Endodermal cell (in vitro differentiated cells): ENCODE measurements around the gene VCP. TPM values are rescaled to one million over a fixed set of nuclear protein-coding genes. Genes with fewer than 3 reads are reported as not detected.
A peak's percentile ranks its signal among the peaks of the same experiment; 100 is the strongest.

ENCODE experiments used
- DNase-seq: peaks from one replicate; pipeline ENCODE4 v3.0.0-alpha.2; 2017
- H3K27ac ChIP-seq: 2 replicates; pipeline ENCODE4 v1.5.1; 2013; ENCODE audit warnings: mild to moderate bottlenecking, low read depth, low read length, moderate library complexity
- H3K27me3 ChIP-seq: 2 replicates; pipeline ENCODE4 v1.6.1; 2013; ENCODE audit warnings: mild to moderate bottlenecking, low read length, moderate library complexity; ENCODE audit not compliant: insufficient read depth, control insufficient read depth, poor library complexity, severe bottlenecking
- H3K36me3 ChIP-seq: 2 replicates; pipeline ENCODE4 v1.7.0; 2013; ENCODE audit warnings: mild to moderate bottlenecking, low read length, moderate library complexity; ENCODE audit not compliant: control insufficient read depth, insufficient read depth
- H3K4me1 ChIP-seq: one replicate; pipeline ENCODE4 v1.7.0; 2013; ENCODE audit warnings: low read length; ENCODE audit not compliant: control insufficient read depth, insufficient read depth
- H3K4me3 ChIP-seq: 2 replicates; pipeline ENCODE4 v1.5.1; 2013; ENCODE audit warnings: mild to moderate bottlenecking, low read length, moderate library complexity
- H3K9ac ChIP-seq: 2 replicates; pipeline ENCODE4 v1.6.1; 2013; ENCODE audit warnings: mild to moderate bottlenecking, low read length, moderate library complexity; ENCODE audit not compliant: poor library complexity, severe bottlenecking; ENCODE audit errors: extremely low read depth
- H3K9me3 ChIP-seq: 2 replicates; pipeline ENCODE4 v1.6.1; 2013; ENCODE audit warnings: mild to moderate bottlenecking, low read length, moderate library complexity; ENCODE audit not compliant: control insufficient read depth
- H3K27ac Mint-ChIP-seq: 2 replicates; pipeline ENCODE4 v1.8.0; 2020; ENCODE audit warnings: mixed read lengths
- H3K27me3 Mint-ChIP-seq: 2 replicates; pipeline ENCODE4 v1.8.0; 2021; ENCODE audit warnings: mild to moderate bottlenecking, mixed read lengths; ENCODE audit not compliant: insufficient read depth
- H3K36me3 Mint-ChIP-seq: 2 replicates; pipeline ENCODE4 v1.8.0; 2020; ENCODE audit warnings: low read depth, mixed read lengths
- H3K4me1 Mint-ChIP-seq: 2 replicates; pipeline ENCODE4 v1.8.0; 2020; ENCODE audit warnings: mixed read lengths
- H3K4me3 Mint-ChIP-seq: 2 replicates; pipeline ENCODE4 v1.8.0; 2020; ENCODE audit warnings: mild to moderate bottlenecking, moderate library complexity, mixed read lengths
- H3K9me3 Mint-ChIP-seq: 2 replicates; pipeline ENCODE4 v1.8.0; 2020; ENCODE audit warnings: mild to moderate bottlenecking, mixed read lengths
- CTCF ChIP-seq: fragments of 200-600 bp; sonication (generic); conservative IDR thresholded peaks from 2 replicates; pipeline ENCODE4 v1.5.0; 2021; ENCODE audit warnings: antibody characterized with exemption, mild to moderate bottlenecking
- WGBS, 2 experiments: methylation state at CpG; one replicate each; pipeline versions ENCODE4 v1.1.5 to v1.1.7; 2013; ENCODE audit warnings: missing lambda C conversion rate in 2 of 2, mixed read lengths in 1 of 2; ENCODE audit not compliant: insufficient coverage in 1 of 2, insufficient read length in 1 of 2; 5-methylcytosine and 5-hydroxymethylcytosine counted together
- total RNA-seq, 2 donors: library from RNA; stranded (reverse); fragmentation: NEBNext Ultra II Directional in 1 of 2; extraction: Animal tissue kit (Norgen Biotek cat#: 25700) in 1 of 2; gene quantifications; 2 replicates in 1 of 2; 3 replicates in 1 of 2; pipeline ENCODE4 v1.2.1, GENCODE V29; 2021

The VCP gene
- total RNA-seq, 2 donors from 2014 or later: 497 to 510 TPM

- peak; percentile 63 for DNase-seq
- 96 to 98% methylated on average over 38 to 48 of the region's 48 CpGs for WGBS, 2 experiments
- Histone ChIP-seq H3K36me3 (peaks cover 38% of the 10 kb centered on the region), H3K9ac (no peak overlapping the region), H3K9me3 (peaks cover 24% of the 10 kb centered on the region), H3K4me3 (no peak overlapping the region), H3K4me1 (no peaks in the 10 kb centered on the region), H3K27ac (no peak overlapping the region), H3K27me3 (no peaks in the 10 kb centered on the region)
- Mint-ChIP-seq H3K4me1 (peaks cover 4% of the 10 kb centered on the region), H3K27ac (no peak overlapping the region), H3K27me3 (no peaks in the 10 kb centered on the region), H3K36me3 (peaks cover 44% of the 10 kb centered on the region), H3K4me3 (peak overlapping the region; percentile 53), H3K9me3 (peaks cover 16% of the 10 kb centered on the region)
- TF ChIP-seq CTCF: peak; percentile 29
Observed at GRCh38 chr9:35035851-35036701, 36.3 kb downstream of the VCP start.

- H3K4me3 Mint-ChIP-seq: no peak overlapping the region
- H3K4me1 Mint-ChIP-seq: peaks cover 4% of the 10 kb centered on the region
- 98 to 100% methylated on average over 2 of the region's 2 CpGs for WGBS, 2 experiments
- Histone ChIP-seq H3K4me1 (peaks cover 6% of the 10 kb centered on the region), H3K9ac (no peak overlapping the region), H3K27me3 (no peaks in the 10 kb centered on the region), H3K36me3 (peaks cover 49% of the 10 kb centered on the region), H3K27ac (no peak overlapping the region), H3K9me3 (peaks cover 53% of the 10 kb centered on the region), H3K4me3 (no peak overlapping the region)
- no peak for DNase-seq
- TF ChIP-seq CTCF: no peak
- H3K27me3 Mint-ChIP-seq: no peaks in the 10 kb centered on the region
- peaks cover 47% of the 10 kb centered on the region for H3K36me3 Mint-ChIP-seq
- no peak overlapping the region for H3K27ac Mint-ChIP-seq
- H3K9me3 Mint-ChIP-seq: peaks cover 44% of the 10 kb centered on the region
Observed at GRCh38 chr9:35033101-35033500, 39.3 kb downstream of the VCP start.

- WGBS, 2 experiments: 84 to 96% methylated on average over 2 of the region's 2 CpGs
- H3K36me3 Mint-ChIP-seq: peaks cover 34% of the 10 kb centered on the region
- H3K27me3 Mint-ChIP-seq: no peaks in the 10 kb centered on the region
- no peak for DNase-seq
- Histone ChIP-seq H3K9ac (no peak overlapping the region), H3K9me3 (peaks cover 53% of the 10 kb centered on the region), H3K4me1 (peaks cover 9% of the 10 kb centered on the region), H3K4me3 (peak overlapping the region; percentile 70), H3K27me3 (no peaks in the 10 kb centered on the region), H3K36me3 (peaks cover 29% of the 10 kb centered on the region), H3K27ac (no peak overlapping the region)
- H3K9me3 Mint-ChIP-seq: peaks cover 72% of the 10 kb centered on the region
- no peak overlapping the region for H3K27ac Mint-ChIP-seq
- peaks cover 21% of the 10 kb centered on the region for H3K4me1 Mint-ChIP-seq
- no peak overlapping the region for H3K4me3 Mint-ChIP-seq
- TF ChIP-seq CTCF: no peak
Observed at GRCh38 chr9:35029852-35030251, 42.6 kb downstream of the VCP start.
